Bronchial epithelial cell (primary cell): ENCODE data around the gene MLEC. TPM values are rescaled to one million over a fixed set of nuclear protein-coding genes. Genes with fewer than 3 reads are reported as not detected.
A peak's percentile ranks its signal among the peaks of the same experiment; 100 is the strongest.

Source experiments
- DNase-seq: peaks from one replicate; pipeline ENCODE4 v3.0.0-alpha.2; 2010; ENCODE audit warnings: low read depth
- FAIRE-seq: peaks from 2 replicates; lab custom pipeline; 2011; peaks lifted over from hg19 to GRCh38; lab: Jason Lieb, UNC
- H3K27me3 ChIP-seq: 2 replicates; pipeline ENCODE4 v1.5.1; 2011; ENCODE audit warnings: low read length; ENCODE audit not compliant: control insufficient read depth, insufficient read depth
- H3K36me3 ChIP-seq: 2 replicates; pipeline ENCODE4 v1.5.1; 2011; ENCODE audit warnings: low read length; ENCODE audit not compliant: control insufficient read depth, insufficient read depth
- H3K4me3 ChIP-seq: 2 replicates; pipeline ENCODE4 v1.5.1; 2011; ENCODE audit warnings: mild to moderate bottlenecking, low read depth, low read length, control low read depth
- total RNA-seq: library from RNA; depleted of rRNA; stranded (reverse); fragments of >200 nt; gene quantifications from 2 replicates; pipeline ENCODE4 v1.2.1, GENCODE V29; 2014
- TF ChIP-seq, protein P1 (sequence below): IDR thresholded peaks from 2 replicates; pipeline ENCODE4 v1.5.1; 2011; ENCODE audit warnings: mild to moderate bottlenecking, moderate library complexity, low read length, control low read depth, inconsistent platforms; ENCODE audit not compliant: insufficient read depth, severe bottlenecking

Gene MLEC
- total RNA-seq, 1 donor from 2014 or later: 61.9 TPM

GRCh38 chr12:120721866-120722265, 34.9 kb downstream of the MLEC start:
- DNase-seq (no peak), FAIRE-seq (no peak)
- TF ChIP-seq, protein P1, sequence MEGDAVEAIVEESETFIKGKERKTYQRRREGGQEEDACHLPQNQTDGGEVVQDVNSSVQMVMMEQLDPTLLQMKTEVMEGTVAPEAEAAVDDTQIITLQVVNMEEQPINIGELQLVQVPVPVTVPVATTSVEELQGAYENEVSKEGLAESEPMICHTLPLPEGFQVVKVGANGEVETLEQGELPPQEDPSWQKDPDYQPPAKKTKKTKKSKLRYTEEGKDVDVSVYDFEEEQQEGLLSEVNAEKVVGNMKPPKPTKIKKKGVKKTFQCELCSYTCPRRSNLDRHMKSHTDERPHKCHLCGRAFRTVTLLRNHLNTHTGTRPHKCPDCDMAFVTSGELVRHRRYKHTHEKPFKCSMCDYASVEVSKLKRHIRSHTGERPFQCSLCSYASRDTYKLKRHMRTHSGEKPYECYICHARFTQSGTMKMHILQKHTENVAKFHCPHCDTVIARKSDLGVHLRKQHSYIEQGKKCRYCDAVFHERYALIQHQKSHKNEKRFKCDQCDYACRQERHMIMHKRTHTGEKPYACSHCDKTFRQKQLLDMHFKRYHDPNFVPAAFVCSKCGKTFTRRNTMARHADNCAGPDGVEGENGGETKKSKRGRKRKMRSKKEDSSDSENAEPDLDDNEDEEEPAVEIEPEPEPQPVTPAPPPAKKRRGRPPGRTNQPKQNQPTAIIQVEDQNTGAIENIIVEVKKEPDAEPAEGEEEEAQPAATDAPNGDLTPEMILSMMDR: no peak
- no peaks in the 10 kb centered on the region for H3K27me3 ChIP-seq
- no peak overlapping the region for H3K4me3 ChIP-seq
- H3K36me3 ChIP-seq: peaks cover 16% of the 10 kb centered on the region

GRCh38 chr12:120722784-120723183, 35.8 kb downstream of the MLEC start:
- H3K4me3 ChIP-seq: no peak overlapping the region
- no peak for FAIRE-seq
- no peak for DNase-seq
- no peaks in the 10 kb centered on the region for H3K27me3 ChIP-seq
- peaks cover 14% of the 10 kb centered on the region for H3K36me3 ChIP-seq
- TF ChIP-seq, protein P1: no peak

DNA sequence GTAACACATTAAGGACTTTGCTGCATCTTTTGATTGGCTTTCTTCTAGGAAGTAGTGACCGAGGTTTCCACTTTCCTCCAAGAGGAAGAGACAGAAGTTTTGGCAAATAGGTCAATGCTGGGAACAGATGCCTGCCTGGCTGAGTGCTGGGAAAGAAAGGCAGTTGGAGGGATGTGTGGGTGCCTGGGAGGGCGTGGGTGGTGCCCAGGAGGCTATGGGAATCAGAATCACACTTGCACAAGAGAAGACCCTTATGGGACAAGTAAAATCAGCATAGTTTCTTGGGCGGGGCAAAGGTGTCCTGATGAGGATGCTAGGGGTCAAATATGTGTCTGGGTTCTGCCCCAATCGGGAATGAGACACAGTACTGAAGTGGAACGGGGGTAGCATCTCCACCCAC, 37.8 kb downstream of the MLEC start:
- TF ChIP-seq, protein P1: no peak
- peaks cover 6% of the 10 kb centered on the region for H3K36me3 ChIP-seq
- H3K4me3 ChIP-seq: no peak overlapping the region
- H3K27me3 ChIP-seq: no peaks in the 10 kb centered on the region
- DNase-seq (no peak), FAIRE-seq (no peak)

DNA sequence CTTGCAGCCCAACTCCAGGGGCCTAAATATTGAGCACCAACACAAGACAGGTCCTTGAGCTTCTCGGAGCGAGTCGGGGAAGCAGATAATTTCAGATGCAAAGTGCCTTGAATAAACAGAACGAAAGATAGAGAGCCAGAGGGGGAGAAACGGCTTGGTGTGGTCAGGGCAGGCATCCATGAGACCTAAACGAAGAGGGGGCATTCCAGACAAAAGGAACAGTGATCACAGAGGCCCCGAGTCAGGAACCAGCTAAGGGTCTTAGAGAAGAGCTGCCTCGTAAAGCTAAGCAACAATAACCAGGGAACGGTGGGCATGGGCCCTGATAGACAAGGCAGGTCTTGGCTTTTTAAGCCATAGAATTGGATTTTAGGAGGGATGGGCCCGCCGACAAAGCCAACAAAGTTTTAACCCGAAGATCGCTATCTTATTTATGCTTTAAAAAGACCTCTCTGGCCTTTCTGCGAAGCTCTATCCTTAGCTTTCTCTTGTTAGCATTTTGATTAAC, 38.3 kb downstream of the MLEC start:
- TF ChIP-seq, protein P1: no peak
- FAIRE-seq: no peak
- Histone ChIP-seq H3K36me3 (peaks cover 6% of the 10 kb centered on the region), H3K4me3 (peak overlapping the region; percentile 67), H3K27me3 (no peaks in the 10 kb centered on the region)
- DNase-seq: no peak

GRCh38 chr12:120725659-120726509, 38.9 kb downstream of the MLEC start, which contains the start of gene ACADS:
Gene ACADS, plus strand, starts transcription at chr12:120725826. Its CDS starts 60 bp downstream, at chr12:120725886.
- DNase-seq (peak; percentile 59), FAIRE-seq (no peak)
- no peaks in the 10 kb centered on the region for H3K27me3 ChIP-seq
- TF ChIP-seq, protein P1: no peak
- peak within 1 kb of the TSS; percentile 67 for H3K4me3 ChIP-seq
- H3K36me3 ChIP-seq: peaks cover 6% of the 10 kb centered on the region
